Lower lobe of right lung (tissue), 2 donors: Measurements from ENCODE around the gene CCDC12. TPM values are rescaled to one million over a fixed set of nuclear protein-coding genes. Genes with fewer than 3 reads are reported as not detected.

Experiments
- ATAC-seq, 2 donors: fragments of 200-7000 bp; cut with Tn5 transposase; one replicate each; pipeline ENCODE4 v1.9.1; 2020 to 2022; ENCODE audit warnings: mild to moderate bottlenecking in 2 of 2, moderate library complexity in 2 of 2
- DNase-seq: peaks from one replicate; pipeline ENCODE4 v3.0.0-alpha.2; 2020
- H3K27ac ChIP-seq: fragments of 200-600 bp; one replicate; pipeline ENCODE4 v1.8.0; 2022
- H3K27me3 ChIP-seq: fragments of 200-600 bp; one replicate; pipeline ENCODE4 v1.8.0; 2022; ENCODE audit warnings: low read depth
- H3K36me3 ChIP-seq: fragments of 200-600 bp; one replicate; pipeline ENCODE4 v1.8.0; 2022; ENCODE audit warnings: mild to moderate bottlenecking
- H3K4me1 ChIP-seq: fragments of 200-600 bp; one replicate; pipeline ENCODE4 v1.8.0; 2022
- H3K4me3 ChIP-seq: fragments of 200-600 bp; one replicate; pipeline ENCODE4 v1.8.0; 2022; ENCODE audit warnings: mild to moderate bottlenecking
- H3K9me3 ChIP-seq: fragments of 200-600 bp; one replicate; pipeline ENCODE4 v1.8.0; 2022
- CTCF ChIP-seq: fragments of 200-600 bp; IDR thresholded peaks from one replicate; pipeline ENCODE4 v1.8.0; 2022; ENCODE audit warnings: antibody characterized with exemption, mild to moderate bottlenecking
- intact Hi-C: fragments of 100-400 bp; cut with DNase I; formaldehyde crosslinking; loops from one replicate; pipeline ENCODE4 v1.11.0; 2022
- total RNA-seq: library from RNA; stranded (reverse); fragmentation: NEBNext Ultra II Directional; extraction: Animal tissue kit (Norgen Biotek cat#: 25700); gene quantifications from one replicate; pipeline ENCODE4 v1.2.1, GENCODE V29; 2021
- donor health status: DM: no; HTN: yes; CAD: no; lungs with severe emphysema.

Gene CCDC12
- total RNA-seq, 1 donor from 2014 or later, result 42.9 TPM

DNA sequence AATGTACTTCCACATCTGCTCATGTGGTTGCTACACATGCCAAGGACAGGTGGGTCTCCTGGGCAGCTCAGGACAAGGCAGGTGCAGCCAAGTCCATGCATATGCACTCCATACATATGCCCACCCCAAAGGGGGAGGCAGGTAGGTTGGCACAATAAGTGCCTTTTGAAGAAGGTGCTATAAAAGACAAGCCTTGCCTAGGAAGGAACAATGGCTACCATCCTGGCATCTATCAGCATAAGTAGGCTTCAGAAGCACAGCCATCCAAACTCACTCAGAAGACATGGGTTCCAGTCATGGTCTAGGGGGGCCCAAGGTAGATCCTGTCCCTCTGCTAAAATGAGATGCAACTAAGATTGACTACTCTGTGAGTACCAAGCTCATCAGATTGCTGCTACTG lies 37.5 kb upstream of the CCDC12 start:
- Histone ChIP-seq H3K4me1 (peaks cover 41% of the 10 kb centered on the region), H3K27me3 (no peaks in the 10 kb centered on the region), H3K4me3 (no peak overlapping the region), H3K27ac (no peak overlapping the region), H3K9me3 (no peaks in the 10 kb centered on the region), H3K36me3 (peaks cover 47% of the 10 kb centered on the region)
- intact Hi-C loops, result no loop called here
- no peak for DNase-seq
- TF ChIP-seq CTCF, result no peak
- ATAC-seq, result no peak

DNA sequence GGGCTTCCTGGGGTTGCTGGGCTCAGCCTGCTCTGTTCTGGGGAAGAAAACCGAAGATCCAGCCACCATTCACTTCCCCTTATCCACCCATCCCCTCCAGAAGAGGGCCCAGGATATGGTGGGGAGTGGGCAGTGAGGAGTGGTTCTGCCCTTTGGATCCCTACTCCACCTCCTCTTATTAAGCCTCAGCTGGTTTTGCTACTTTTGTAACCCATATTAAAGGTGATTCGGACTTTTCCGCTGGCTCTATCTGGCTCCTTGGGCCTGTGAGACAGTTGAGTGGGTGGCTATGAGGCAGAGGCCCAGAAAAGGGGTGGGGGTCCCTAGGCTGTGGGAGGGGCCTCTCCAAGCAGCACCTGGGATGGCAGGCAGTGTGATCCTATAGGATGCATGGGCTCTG lies 36.7 kb upstream of the CCDC12 start:
- H3K9me3 ChIP-seq, result no peaks in the 10 kb centered on the region
- no peaks in the 10 kb centered on the region for H3K27me3 ChIP-seq
- H3K4me3 ChIP-seq, result no peak overlapping the region
- no peak for DNase-seq
- intact Hi-C loops, result no loop called here
- no peak for TF ChIP-seq CTCF
- peaks cover 40% of the 10 kb centered on the region for H3K4me1 ChIP-seq
- H3K36me3 ChIP-seq, result peaks cover 39% of the 10 kb centered on the region
- ATAC-seq, result no peak
- H3K27ac ChIP-seq, result no peak overlapping the region

- Histone ChIP-seq H3K36me3 (peaks cover 38% of the 10 kb centered on the region), H3K27me3 (no peaks in the 10 kb centered on the region), H3K4me1 (peaks cover 33% of the 10 kb centered on the region), H3K9me3 (no peaks in the 10 kb centered on the region), H3K4me3 (no peak overlapping the region), H3K27ac (no peak overlapping the region)
- TF ChIP-seq CTCF, result no peak
- no peak for DNase-seq
- no peak for ATAC-seq
- intact Hi-C loops, result no loop called here
Observed at GRCh38 chr3:47012342-47013230, 36.0 kb upstream of the CCDC12 start.

DNA sequence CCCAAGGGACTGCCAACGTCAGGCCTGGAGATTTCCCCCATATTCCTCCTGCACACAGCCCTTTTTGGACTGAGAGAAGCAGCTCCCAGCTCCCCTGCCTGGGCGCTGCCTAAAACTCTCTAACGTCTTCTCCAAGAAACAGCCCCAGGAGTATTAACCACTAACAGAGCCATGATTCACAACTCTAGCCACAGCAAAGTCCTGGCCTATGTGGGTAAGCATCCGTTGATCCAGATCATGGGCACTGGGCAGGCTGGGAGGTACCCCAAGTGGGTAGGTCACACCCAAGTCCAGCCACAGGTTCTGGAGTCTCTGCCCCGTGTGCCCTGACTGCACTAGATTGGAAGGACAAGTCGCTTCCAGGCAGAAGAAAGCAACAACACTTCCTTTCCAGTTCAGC lies 34.8 kb upstream of the CCDC12 start:
- Histone ChIP-seq H3K36me3 (peaks cover 38% of the 10 kb centered on the region), H3K4me1 (peaks cover 21% of the 10 kb centered on the region), H3K4me3 (no peak overlapping the region), H3K27ac (no peak overlapping the region), H3K9me3 (no peaks in the 10 kb centered on the region), H3K27me3 (no peaks in the 10 kb centered on the region)
- no peak for TF ChIP-seq CTCF
- DNase-seq, result no peak
- intact Hi-C loops, result no loop called here
- no peak for ATAC-seq

DNA sequence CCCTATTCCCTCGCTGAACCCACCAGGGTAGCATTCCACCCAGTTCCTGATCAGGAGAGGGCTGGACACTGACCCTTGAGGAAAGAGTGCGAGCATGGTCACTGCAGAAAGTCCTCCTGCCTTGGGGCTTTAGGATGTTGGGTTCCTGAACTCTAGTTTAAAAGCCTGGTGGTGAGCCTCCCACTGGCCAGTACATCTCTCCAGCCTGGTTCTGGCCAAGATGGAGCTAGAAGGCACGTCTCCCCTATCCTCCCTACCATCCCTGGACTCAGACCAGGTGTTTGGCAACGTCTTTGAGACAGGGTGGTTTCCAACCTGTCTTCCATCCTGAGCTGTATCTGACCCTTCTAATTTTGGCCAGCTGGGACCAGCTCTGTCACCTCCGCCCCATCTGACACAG lies 34.4 kb upstream of the CCDC12 start:
- Histone ChIP-seq H3K4me1 (peaks cover 17% of the 10 kb centered on the region), H3K36me3 (peaks cover 38% of the 10 kb centered on the region), H3K27ac (no peak overlapping the region), H3K9me3 (no peaks in the 10 kb centered on the region), H3K4me3 (no peak overlapping the region), H3K27me3 (no peaks in the 10 kb centered on the region)
- intact Hi-C loops, result no loop called here
- no peak for DNase-seq
- ATAC-seq, result no peak
- no peak for TF ChIP-seq CTCF
